K562 (cell line): ENCODE measurements around the gene RHOT1. TPM values are rescaled to one million over a fixed set of nuclear protein-coding genes. Genes with fewer than 3 reads are reported as not detected.

Experiments used
- BHLHE40 ChIP-seq: IDR thresholded peaks from 2 replicates; pipeline ENCODE4 v1.6.1; 2011; ENCODE audit warnings: low read length, improper control_type of control experiment
- CBFB ChIP-seq: sonication (generic); formaldehyde crosslinking; IDR thresholded peaks from 2 replicates; pipeline ENCODE4 v1.4.0; 2020; ENCODE audit warnings: mild to moderate bottlenecking, missing genetic modification reagents
- CBX8 ChIP-seq: fragments of 200-600 bp; sonication (generic); IDR thresholded peaks from 2 replicates; pipeline ENCODE4 v1.6.1; 2012; ENCODE audit warnings: borderline replicate concordance, mixed run types, low read depth, mild to moderate bottlenecking, moderate library complexity, mixed read lengths, low read length, control low read depth, inconsistent platforms; ENCODE audit not compliant: poor library complexity, severe bottlenecking; ENCODE audit errors: extremely low read depth
- CEBPG ChIP-seq, 3 experiments: fragments of 200-800 bp in 1 of 3; sonication (Bioruptor generic) in 1 of 3; sonication (generic) in 1 of 3; formaldehyde crosslinking in 1 of 3; IDR thresholded peaks in 2 of 3; conservative IDR thresholded peaks in 1 of 3; 2 replicates each; pipeline versions ENCODE4 v1.6.1 to v1.8.0; 2016 to 2022; ENCODE audit warnings: missing compliant biosample characterization in 2 of 3, missing genetic modification characterization in 2 of 3, mild to moderate bottlenecking in 1 of 3, missing genetic modification reagents in 1 of 3
- ELF4 ChIP-seq: fragments of 450-650 bp; formaldehyde crosslinking; IDR thresholded peaks from 2 replicates; pipeline ENCODE4 v1.4.0; 2022; ENCODE audit warnings: missing genetic modification characterization
- ETV1 ChIP-seq: fragments of 450-650 bp; conservative IDR thresholded peaks from 2 replicates; pipeline ENCODE4 v1.6.1; 2016; ENCODE audit warnings: missing genetic modification characterization, control low read depth, low read depth, missing compliant biosample characterization
- NCOR1 ChIP-seq: fragments of 450-650 bp; IDR thresholded peaks from 2 replicates; pipeline ENCODE4 v1.6.1; 2016; ENCODE audit warnings: mild to moderate bottlenecking, moderate library complexity
- SMARCA4 ChIP-seq: fragments of 450-650 bp; IDR thresholded peaks from 2 replicates; pipeline ENCODE4 v1.6.1; 2016
- SMARCC2 ChIP-seq: fragments of 450-650 bp; IDR thresholded peaks from 2 replicates; pipeline ENCODE4 v1.6.1; 2017; ENCODE audit warnings: antibody characterized with exemption, moderate library complexity, mild to moderate bottlenecking, low read depth
- SNRNP70 ChIP-seq: fragments of 200-400 bp; formaldehyde crosslinking; optimal IDR thresholded peaks from 2 replicates; pipeline ENCODE3; 2017; ENCODE audit warnings: low read depth, low read length
- SUPT5H ChIP-seq: fragments of 450-650 bp; IDR thresholded peaks from 2 replicates; pipeline ENCODE4 v1.6.1; 2016
- TCF7L2 ChIP-seq: fragments of 150-350 bp; IDR thresholded peaks from 2 replicates; pipeline ENCODE4 v1.6.1; 2016; ENCODE audit warnings: low read depth, mild to moderate bottlenecking, low read length, moderate library complexity
- ZKSCAN1 ChIP-seq: fragments of 150-350 bp; IDR thresholded peaks from 2 replicates; pipeline ENCODE4 v1.6.1; 2016; ENCODE audit warnings: low read depth, low read length
- ZNF146 ChIP-seq: IDR thresholded peaks from one replicate; pipeline ENCODE4 v1.6.1; 2018; ENCODE audit warnings: missing compliant biosample characterization; ENCODE audit not compliant: unreplicated experiment
- polyA plus RNA-seq, 8 experiments: library from polyadenylated mRNA; depleted of rRNA in 4 of 8; stranded (reverse) in 5 of 8; unstranded in 3 of 8; fragments of >200 nt; fragmentation: Nextera tagmentation in 2 of 8; fragmentation: Illumina TruSeq in 1 of 8; extraction: Ambion mirVana in 2 of 8; extraction: Trizol in 1 of 8; gene quantifications; 2 replicates each; pipeline versions ENCODE4 v1.2.1 to v1.2.3, GENCODE V29; 2011 to 2014; ENCODE audit warnings: inconsistent platforms in 1 of 8, missing spikeins in 1 of 8
- total RNA-seq, 7 experiments: library from RNA; depleted of rRNA in 6 of 7; stranded (reverse); fragments of >200 nt in 6 of 7; fragmentation: Illumina TruSeq in 2 of 7; extraction: Trizol in 2 of 7; gene quantifications; 2 replicates each; pipeline versions ENCODE4 v1.2.1 to v1.2.3, GENCODE V29; 2011 to 2021; ENCODE audit warnings: low replicate concordance in 1 of 7
- TF ChIP-seq, protein P1 (sequence below): fragments of 250-450 bp; sonication (Bioruptor Pico); IDR thresholded peaks from 2 replicates; pipeline ENCODE4 v1.5.0; 2021; ENCODE audit warnings: mild to moderate bottlenecking, borderline replicate concordance
- TF ChIP-seq, protein P2 (sequence below): fragments of 450-650 bp; IDR thresholded peaks from 2 replicates; pipeline ENCODE4 v1.6.1; 2017; ENCODE audit warnings: antibody characterized with exemption, mild to moderate bottlenecking

RHOT1 gene
- total and polyA plus RNA-seq, 9 of the 15 experiments (the other 6 are each of a cell fraction or from before 2014, with no cell fraction given): 23.0 to 101 (median 32.2) TPM

DNA sequence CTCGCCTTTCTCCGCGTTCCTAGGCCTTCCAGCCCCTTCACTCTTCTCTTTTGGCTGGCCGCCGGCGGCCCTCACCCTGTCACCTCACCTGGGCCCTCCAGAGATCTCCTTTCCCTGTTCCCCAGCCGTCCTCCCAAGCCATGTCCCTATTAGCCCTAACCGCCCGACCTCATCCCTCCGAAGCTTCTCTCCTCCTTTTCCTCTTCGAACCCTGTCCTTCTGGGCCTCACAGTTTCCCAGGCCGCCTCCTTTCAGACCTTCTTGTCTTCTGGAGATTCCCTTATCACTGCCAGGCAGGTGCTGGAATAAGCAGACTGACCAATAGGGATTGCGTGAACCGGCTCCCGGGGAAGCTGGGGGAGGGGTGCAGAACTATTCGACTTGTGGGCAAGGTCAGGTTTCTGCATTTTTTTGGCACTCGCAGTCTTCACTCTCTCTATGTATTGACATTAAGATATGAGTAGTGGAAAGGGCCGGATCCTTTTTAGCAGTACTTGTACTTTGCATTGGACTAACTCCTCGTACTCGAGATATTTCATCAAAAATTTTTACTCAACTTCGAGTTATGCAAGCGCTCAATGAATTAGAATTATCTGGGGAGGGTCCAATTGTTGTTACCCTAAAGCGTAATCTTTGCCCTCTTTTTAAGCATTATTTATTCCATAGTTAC is 690 bp downstream of the RHOT1 start (continued):
- TF ChIP-seq SUPT5H: peak; percentile 92
- TF ChIP-seq ZKSCAN1: peak; percentile 60; the same call in 1 of the 2 replicates
- peak; percentile 29; the same call in 1 of the 2 replicates for TF ChIP-seq ETV1
- TF ChIP-seq ZNF146 (CRISPR knock-in tag): no peak
- TF ChIP-seq BHLHE40: peak; percentile 90
- peak; percentile 90 for TF ChIP-seq ELF4 (CRISPR knock-in tag)
- no peak for TF ChIP-seq SNRNP70
- no peak for TF ChIP-seq CEBPG (CRISPR knock-in tag; IDR thresholded peaks at IDR 0.05)
- peak in 1 of 2 experiments; percentile 28; a peak in 2 of 4 replicates for TF ChIP-seq CEBPG (tag; conservative IDR thresholded peaks at IDR 0.05 in 1 of 2, IDR thresholded peaks at IDR 0.05 in 1 of 2)
- no peak for TF ChIP-seq CBFB (CRISPR knock-in tag)
- TF ChIP-seq SMARCC2: peak; percentile 82
- TF ChIP-seq CBX8: no peak
- TF ChIP-seq NCOR1: peak; percentile 96
- peak; percentile 94 for TF ChIP-seq SMARCA4
- TF ChIP-seq, protein P1, sequence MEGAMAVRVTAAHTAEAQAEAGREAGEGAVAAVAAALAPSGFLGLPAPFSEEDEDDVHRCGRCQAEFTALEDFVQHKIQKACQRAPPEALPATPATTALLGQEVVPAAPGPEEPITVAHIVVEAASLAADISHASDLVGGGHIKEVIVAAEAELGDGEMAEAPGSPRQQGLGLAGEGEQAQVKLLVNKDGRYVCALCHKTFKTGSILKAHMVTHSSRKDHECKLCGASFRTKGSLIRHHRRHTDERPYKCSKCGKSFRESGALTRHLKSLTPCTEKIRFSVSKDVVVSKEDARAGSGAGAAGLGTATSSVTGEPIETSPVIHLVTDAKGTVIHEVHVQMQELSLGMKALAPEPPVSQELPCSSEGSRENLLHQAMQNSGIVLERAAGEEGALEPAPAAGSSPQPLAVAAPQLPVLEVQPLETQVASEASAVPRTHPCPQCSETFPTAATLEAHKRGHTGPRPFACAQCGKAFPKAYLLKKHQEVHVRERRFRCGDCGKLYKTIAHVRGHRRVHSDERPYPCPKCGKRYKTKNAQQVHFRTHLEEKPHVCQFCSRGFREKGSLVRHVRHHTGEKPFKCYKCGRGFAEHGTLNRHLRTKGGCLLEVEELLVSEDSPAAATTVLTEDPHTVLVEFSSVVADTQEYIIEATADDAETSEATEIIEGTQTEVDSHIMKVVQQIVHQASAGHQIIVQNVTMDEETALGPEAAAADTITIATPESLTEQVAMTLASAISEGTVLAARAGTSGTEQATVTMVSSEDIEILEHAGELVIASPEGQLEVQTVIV (CRISPR knock-in tag): no peak
- TF ChIP-seq, protein P2, sequence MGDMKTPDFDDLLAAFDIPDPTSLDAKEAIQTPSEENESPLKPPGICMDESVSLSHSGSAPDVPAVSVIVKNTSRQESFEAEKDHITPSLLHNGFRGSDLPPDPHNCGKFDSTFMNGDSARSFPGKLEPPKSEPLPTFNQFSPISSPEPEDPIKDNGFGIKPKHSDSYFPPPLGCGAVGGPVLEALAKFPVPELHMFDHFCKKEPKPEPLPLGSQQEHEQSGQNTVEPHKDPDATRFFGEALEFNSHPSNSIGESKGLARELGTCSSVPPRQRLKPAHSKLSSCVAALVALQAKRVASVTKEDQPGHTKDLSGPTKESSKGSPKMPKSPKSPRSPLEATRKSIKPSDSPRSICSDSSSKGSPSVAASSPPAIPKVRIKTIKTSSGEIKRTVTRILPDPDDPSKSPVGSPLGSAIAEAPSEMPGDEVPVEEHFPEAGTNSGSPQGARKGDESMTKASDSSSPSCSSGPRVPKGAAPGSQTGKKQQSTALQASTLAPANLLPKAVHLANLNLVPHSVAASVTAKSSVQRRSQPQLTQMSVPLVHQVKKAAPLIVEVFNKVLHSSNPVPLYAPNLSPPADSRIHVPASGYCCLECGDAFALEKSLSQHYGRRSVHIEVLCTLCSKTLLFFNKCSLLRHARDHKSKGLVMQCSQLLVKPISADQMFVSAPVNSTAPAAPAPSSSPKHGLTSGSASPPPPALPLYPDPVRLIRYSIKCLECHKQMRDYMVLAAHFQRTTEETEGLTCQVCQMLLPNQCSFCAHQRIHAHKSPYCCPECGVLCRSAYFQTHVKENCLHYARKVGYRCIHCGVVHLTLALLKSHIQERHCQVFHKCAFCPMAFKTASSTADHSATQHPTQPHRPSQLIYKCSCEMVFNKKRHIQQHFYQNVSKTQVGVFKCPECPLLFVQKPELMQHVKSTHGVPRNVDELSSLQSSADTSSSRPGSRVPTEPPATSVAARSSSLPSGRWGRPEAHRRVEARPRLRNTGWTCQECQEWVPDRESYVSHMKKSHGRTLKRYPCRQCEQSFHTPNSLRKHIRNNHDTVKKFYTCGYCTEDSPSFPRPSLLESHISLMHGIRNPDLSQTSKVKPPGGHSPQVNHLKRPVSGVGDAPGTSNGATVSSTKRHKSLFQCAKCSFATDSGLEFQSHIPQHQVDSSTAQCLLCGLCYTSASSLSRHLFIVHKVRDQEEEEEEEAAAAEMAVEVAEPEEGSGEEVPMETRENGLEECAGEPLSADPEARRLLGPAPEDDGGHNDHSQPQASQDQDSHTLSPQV: no peak; the same call in 1 of the 2 replicates
- no peak for TF ChIP-seq TCF7L2
